ENCODE data around the gene GJC2.

DNA sequence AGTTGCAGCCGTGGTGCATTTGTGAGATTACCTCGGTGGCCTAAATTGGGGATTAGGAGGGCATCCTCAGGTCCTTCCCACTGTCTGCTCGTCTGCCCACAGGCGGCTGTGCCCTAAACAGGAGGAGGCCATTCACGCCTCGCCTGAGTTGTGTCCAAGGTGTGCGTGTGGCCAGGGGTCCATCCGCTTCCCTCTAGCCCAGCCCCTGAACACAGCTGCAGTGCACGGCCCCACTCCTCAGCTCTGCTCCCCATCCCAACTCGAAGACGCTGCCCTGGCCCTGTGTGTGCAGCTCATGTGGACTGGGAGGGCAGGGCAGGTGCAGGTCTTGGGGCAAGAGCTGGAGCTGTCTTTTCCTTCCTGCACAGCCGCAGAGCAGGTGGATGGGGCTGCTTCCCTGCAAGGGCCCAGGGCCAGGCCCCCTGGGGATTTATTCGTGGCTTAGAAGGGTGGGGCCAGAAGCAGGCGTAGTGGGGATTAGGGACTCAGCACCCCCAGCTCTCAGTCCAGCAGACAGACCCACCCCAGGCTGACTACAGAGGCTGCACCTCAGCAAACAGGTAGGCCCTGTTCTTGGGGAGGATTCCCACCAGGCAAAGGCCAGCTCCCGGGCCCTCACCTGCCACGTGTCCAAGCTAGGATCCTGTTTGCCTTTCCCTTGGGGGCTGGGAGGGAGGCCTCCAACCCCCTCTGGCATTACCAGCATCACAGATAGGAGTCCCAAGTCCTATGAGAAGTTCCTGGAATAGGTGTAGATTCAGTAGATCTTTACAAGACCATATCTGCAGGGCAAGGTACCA, 5.3 kb upstream of the GJC2 start:
- TF ChIP-seq POLR2A (IDR thresholded peaks at IDR 0.05): no peak
- TF ChIP-seq, protein P1, sequence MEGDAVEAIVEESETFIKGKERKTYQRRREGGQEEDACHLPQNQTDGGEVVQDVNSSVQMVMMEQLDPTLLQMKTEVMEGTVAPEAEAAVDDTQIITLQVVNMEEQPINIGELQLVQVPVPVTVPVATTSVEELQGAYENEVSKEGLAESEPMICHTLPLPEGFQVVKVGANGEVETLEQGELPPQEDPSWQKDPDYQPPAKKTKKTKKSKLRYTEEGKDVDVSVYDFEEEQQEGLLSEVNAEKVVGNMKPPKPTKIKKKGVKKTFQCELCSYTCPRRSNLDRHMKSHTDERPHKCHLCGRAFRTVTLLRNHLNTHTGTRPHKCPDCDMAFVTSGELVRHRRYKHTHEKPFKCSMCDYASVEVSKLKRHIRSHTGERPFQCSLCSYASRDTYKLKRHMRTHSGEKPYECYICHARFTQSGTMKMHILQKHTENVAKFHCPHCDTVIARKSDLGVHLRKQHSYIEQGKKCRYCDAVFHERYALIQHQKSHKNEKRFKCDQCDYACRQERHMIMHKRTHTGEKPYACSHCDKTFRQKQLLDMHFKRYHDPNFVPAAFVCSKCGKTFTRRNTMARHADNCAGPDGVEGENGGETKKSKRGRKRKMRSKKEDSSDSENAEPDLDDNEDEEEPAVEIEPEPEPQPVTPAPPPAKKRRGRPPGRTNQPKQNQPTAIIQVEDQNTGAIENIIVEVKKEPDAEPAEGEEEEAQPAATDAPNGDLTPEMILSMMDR (IDR thresholded peaks at IDR 0.05): no peak

All from stomach (tissue), 4 donors.